ENCODE data around the gene EPX.

GRCh38 chr17:58208344-58208743 lies 15.8 kb downstream of the EPX start:
- TF ChIP-seq CTCF (IDR thresholded peaks at IDR 0.05) (no peak), ZFX (IDR thresholded peaks at IDR 0.05; ENCODE audit: borderline replicate concordance) (no peak)
